ENCODE results near the gene KTN1.

The KTN1 gene

GRCh38 chr14:55710506-55711041 lies 130.6 kb downstream of the KTN1 start:
- no peaks in the 10 kb centered on the region for H3K36me3 ChIP-seq (ENCODE audit: control insufficient read depth, insufficient read depth, low read length)
- no peak for DNase-seq (ENCODE audit: extremely low read depth, insufficient read length)
- H3K27me3 ChIP-seq (replicated peaks; ENCODE audit: control insufficient read depth, insufficient read depth, low read length), result no peaks in the 10 kb centered on the region
- no peak overlapping the region for H3K4me3 ChIP-seq (replicated peaks; ENCODE audit: low read depth, low read length)
- TF ChIP-seq CTCF (IDR thresholded peaks at IDR 0.05; ENCODE audit: insufficient read depth, low read length, poor library complexity, severe bottlenecking), result no peak

- no peak overlapping the region for H3K4me3 ChIP-seq (replicated peaks; ENCODE audit: low read depth, low read length)
- H3K36me3 ChIP-seq (ENCODE audit: control insufficient read depth, insufficient read depth, low read length), result no peaks in the 10 kb centered on the region
- DNase-seq (ENCODE audit: extremely low read depth, insufficient read length), result no peak
- no peak for TF ChIP-seq CTCF (IDR thresholded peaks at IDR 0.05; ENCODE audit: insufficient read depth, low read length, poor library complexity, severe bottlenecking)
- no peaks in the 10 kb centered on the region for H3K27me3 ChIP-seq (replicated peaks; ENCODE audit: control insufficient read depth, insufficient read depth, low read length)
Observed at GRCh38 chr14:55711175-55711811, 131.3 kb downstream of the KTN1 start.

- Histone ChIP-seq H3K36me3 (ENCODE audit: control insufficient read depth, insufficient read depth, low read length) (no peaks in the 10 kb centered on the region), H3K27me3 (replicated peaks; ENCODE audit: control insufficient read depth, insufficient read depth, low read length) (no peaks in the 10 kb centered on the region), H3K4me3 (replicated peaks; ENCODE audit: low read depth, low read length) (no peak overlapping the region)
- TF ChIP-seq CTCF (IDR thresholded peaks at IDR 0.05; ENCODE audit: insufficient read depth, low read length, poor library complexity, severe bottlenecking), result no peak
- no peak for DNase-seq (ENCODE audit: extremely low read depth, insufficient read length)
Observed at GRCh38 chr14:55712491-55712890, 132.5 kb downstream of the KTN1 start.

GRCh38 chr14:55713486-55713885 lies 133.5 kb downstream of the KTN1 start:
- no peak for TF ChIP-seq CTCF (IDR thresholded peaks at IDR 0.05; ENCODE audit: insufficient read depth, low read length, poor library complexity, severe bottlenecking)
- Histone ChIP-seq H3K36me3 (ENCODE audit: control insufficient read depth, insufficient read depth, low read length) (no peaks in the 10 kb centered on the region), H3K4me3 (replicated peaks; ENCODE audit: low read depth, low read length) (no peak overlapping the region), H3K27me3 (replicated peaks; ENCODE audit: control insufficient read depth, insufficient read depth, low read length) (no peaks in the 10 kb centered on the region)
- no peak for DNase-seq (ENCODE audit: extremely low read depth, insufficient read length)

GRCh38 chr14:55715889-55716288 lies 135.9 kb downstream of the KTN1 start:
- DNase-seq (ENCODE audit: extremely low read depth, insufficient read length), result no peak
- TF ChIP-seq CTCF (IDR thresholded peaks at IDR 0.05; ENCODE audit: insufficient read depth, low read length, poor library complexity, severe bottlenecking), result no peak
- no peaks in the 10 kb centered on the region for H3K36me3 ChIP-seq (ENCODE audit: control insufficient read depth, insufficient read depth, low read length)
- no peak overlapping the region for H3K4me3 ChIP-seq (replicated peaks; ENCODE audit: low read depth, low read length)
- no peaks in the 10 kb centered on the region for H3K27me3 ChIP-seq (replicated peaks; ENCODE audit: control insufficient read depth, insufficient read depth, low read length)

- no peaks in the 10 kb centered on the region for H3K36me3 ChIP-seq (ENCODE audit: control insufficient read depth, insufficient read depth, low read length)
- no peak overlapping the region for H3K4me3 ChIP-seq (replicated peaks; ENCODE audit: low read depth, low read length)
- no peak for TF ChIP-seq CTCF (IDR thresholded peaks at IDR 0.05; ENCODE audit: insufficient read depth, low read length, poor library complexity, severe bottlenecking)
- no peaks in the 10 kb centered on the region for H3K27me3 ChIP-seq (replicated peaks; ENCODE audit: control insufficient read depth, insufficient read depth, low read length)
- no peak for DNase-seq (ENCODE audit: extremely low read depth, insufficient read length)
Observed at GRCh38 chr14:55717621-55718020, 137.6 kb downstream of the KTN1 start.
